ENCODE results near the gene LPP. TPM values are rescaled to one million over a fixed set of nuclear protein-coding genes. Genes with fewer than 3 reads are reported as not detected.

The LPP gene
- total RNA-seq, 1 experiment from 2014 or later = 54.0 TPM

DNA sequence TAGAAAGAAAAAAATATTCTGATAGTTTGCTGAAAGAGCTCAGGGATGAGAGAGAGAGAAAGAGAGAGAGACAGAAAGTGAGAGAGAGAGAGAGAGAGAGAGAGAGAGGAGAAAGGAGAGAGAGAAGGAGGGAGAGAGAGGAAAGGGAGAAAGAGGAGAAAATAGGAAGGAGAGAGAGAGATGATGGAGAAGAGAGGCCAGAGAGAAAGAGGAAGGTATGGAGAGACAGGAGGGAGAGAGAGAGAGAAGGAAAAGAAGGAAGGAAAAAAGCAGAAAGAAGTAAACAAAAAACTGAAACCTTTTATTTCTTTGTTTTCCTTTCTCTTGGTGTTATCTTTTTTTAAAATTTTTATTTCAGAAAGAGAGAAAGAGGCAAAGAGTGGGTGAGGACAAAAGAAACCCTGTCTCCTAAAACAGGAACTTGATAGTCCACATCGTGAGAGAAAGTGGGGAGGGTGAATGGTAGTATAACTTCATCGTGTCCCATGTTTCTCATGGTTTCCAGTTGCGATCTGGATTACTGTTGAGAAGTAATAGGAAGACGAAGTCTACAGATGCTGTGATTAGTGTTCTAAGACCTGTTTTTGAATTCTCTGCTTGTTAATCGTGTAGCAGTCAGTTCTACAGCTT, 279.7 kb downstream of the LPP start:
- Histone ChIP-seq H3K27me3 (ENCODE audit: insufficient read depth, low read length) (no peaks in the 10 kb centered on the region), H3K36me3 (ENCODE audit: control insufficient read depth in 1 of 2, insufficient read depth in 2 of 2, low read length in 2 of 2) (no peaks in the 10 kb centered on the region), H3K9me2 (ENCODE audit: insufficient read depth) (no peaks in the 10 kb centered on the region), H2AFZ (ENCODE audit: low read depth, low read length, poor library complexity, severe bottlenecking) (no peak overlapping the region), H4K20me1 (ENCODE audit: insufficient read depth) (no peaks in the 10 kb centered on the region), H3K9ac (ENCODE audit: low read length) (no peak overlapping the region), H3K4me3 (replicated peaks in 1 of 2; ENCODE audit: low read depth in 1 of 2, low read length in 2 of 2) (no peak overlapping the region), H3K9me3 (ENCODE audit: control insufficient read depth in 1 of 2, insufficient read depth in 1 of 2, low read depth in 1 of 2, low read length in 2 of 2) (no peaks in the 10 kb centered on the region), H3K4me2 (ENCODE audit: low read length) (no peak overlapping the region), H3K4me1 (ENCODE audit: control insufficient read depth in 1 of 2, insufficient read depth in 2 of 2, low read length in 2 of 2) (peaks cover 0 to 3% of the 10 kb centered on the region in 2 experiments; a peak in 1 of 4 replicates), H3K79me2 (ENCODE audit: insufficient read depth, low read length) (no peaks in the 10 kb centered on the region), H3K27ac (ENCODE audit: low read depth, low read length) (no peak overlapping the region)
- POLR2A ChIA-PET = no interaction called here
- no TSS peak for BruUV-seq (replicated peaks)
- no peak for TF ChIP-seq SRF (IDR thresholded peaks at IDR 0.05; ENCODE audit: low read depth)
- TF ChIP-seq, protein P1, sequence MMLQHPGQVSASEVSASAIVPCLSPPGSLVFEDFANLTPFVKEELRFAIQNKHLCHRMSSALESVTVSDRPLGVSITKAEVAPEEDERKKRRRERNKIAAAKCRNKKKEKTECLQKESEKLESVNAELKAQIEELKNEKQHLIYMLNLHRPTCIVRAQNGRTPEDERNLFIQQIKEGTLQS (IDR thresholded peaks at IDR 0.05) = no peak
- no peak for TF ChIP-seq ZFX (IDR thresholded peaks at IDR 0.05)
- no peak for TF ChIP-seq TCF7L2 (IDR thresholded peaks at IDR 0.05; ENCODE audit: borderline replicate concordance, extremely low read depth, insufficient read depth, insufficient read length)
- TF ChIP-seq POLR2AphosphoS5 (IDR thresholded peaks at IDR 0.05; ENCODE audit: low read depth, low read length) = no peak
- no peak for TF ChIP-seq EZH2 (IDR thresholded peaks at IDR 0.05)
- no peak for TF ChIP-seq POLR2A (IDR thresholded peaks at IDR 0.05; ENCODE audit: borderline replicate concordance, extremely low read depth, insufficient read depth, insufficient read length)
- no peak for TF ChIP-seq ELF1 (IDR thresholded peaks at IDR 0.05; ENCODE audit: borderline replicate concordance, low read depth)
- no peak for TF ChIP-seq SP1 (IDR thresholded peaks at IDR 0.05; ENCODE audit: low read depth)
- TF ChIP-seq, protein P2, sequence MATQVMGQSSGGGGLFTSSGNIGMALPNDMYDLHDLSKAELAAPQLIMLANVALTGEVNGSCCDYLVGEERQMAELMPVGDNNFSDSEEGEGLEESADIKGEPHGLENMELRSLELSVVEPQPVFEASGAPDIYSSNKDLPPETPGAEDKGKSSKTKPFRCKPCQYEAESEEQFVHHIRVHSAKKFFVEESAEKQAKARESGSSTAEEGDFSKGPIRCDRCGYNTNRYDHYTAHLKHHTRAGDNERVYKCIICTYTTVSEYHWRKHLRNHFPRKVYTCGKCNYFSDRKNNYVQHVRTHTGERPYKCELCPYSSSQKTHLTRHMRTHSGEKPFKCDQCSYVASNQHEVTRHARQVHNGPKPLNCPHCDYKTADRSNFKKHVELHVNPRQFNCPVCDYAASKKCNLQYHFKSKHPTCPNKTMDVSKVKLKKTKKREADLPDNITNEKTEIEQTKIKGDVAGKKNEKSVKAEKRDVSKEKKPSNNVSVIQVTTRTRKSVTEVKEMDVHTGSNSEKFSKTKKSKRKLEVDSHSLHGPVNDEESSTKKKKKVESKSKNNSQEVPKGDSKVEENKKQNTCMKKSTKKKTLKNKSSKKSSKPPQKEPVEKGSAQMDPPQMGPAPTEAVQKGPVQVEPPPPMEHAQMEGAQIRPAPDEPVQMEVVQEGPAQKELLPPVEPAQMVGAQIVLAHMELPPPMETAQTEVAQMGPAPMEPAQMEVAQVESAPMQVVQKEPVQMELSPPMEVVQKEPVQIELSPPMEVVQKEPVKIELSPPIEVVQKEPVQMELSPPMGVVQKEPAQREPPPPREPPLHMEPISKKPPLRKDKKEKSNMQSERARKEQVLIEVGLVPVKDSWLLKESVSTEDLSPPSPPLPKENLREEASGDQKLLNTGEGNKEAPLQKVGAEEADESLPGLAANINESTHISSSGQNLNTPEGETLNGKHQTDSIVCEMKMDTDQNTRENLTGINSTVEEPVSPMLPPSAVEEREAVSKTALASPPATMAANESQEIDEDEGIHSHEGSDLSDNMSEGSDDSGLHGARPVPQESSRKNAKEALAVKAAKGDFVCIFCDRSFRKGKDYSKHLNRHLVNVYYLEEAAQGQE (IDR thresholded peaks at IDR 0.05; ENCODE audit: low read depth) = no peak
- TF ChIP-seq, protein P3, sequence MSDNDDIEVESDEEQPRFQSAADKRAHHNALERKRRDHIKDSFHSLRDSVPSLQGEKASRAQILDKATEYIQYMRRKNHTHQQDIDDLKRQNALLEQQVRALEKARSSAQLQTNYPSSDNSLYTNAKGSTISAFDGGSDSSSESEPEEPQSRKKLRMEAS (IDR thresholded peaks at IDR 0.05) = no peak
- no peak for TF ChIP-seq YY1 (IDR thresholded peaks at IDR 0.05; ENCODE audit: extremely low read depth, insufficient replicate concordance, low read depth, low read length)
- no peak for TF ChIP-seq EZH2phosphoT487 (IDR thresholded peaks at IDR 0.05; ENCODE audit: borderline replicate concordance)
- no peak for TF ChIP-seq FOSL1 (IDR thresholded peaks at IDR 0.05; ENCODE audit: low read depth)
- TF ChIP-seq, protein P4, sequence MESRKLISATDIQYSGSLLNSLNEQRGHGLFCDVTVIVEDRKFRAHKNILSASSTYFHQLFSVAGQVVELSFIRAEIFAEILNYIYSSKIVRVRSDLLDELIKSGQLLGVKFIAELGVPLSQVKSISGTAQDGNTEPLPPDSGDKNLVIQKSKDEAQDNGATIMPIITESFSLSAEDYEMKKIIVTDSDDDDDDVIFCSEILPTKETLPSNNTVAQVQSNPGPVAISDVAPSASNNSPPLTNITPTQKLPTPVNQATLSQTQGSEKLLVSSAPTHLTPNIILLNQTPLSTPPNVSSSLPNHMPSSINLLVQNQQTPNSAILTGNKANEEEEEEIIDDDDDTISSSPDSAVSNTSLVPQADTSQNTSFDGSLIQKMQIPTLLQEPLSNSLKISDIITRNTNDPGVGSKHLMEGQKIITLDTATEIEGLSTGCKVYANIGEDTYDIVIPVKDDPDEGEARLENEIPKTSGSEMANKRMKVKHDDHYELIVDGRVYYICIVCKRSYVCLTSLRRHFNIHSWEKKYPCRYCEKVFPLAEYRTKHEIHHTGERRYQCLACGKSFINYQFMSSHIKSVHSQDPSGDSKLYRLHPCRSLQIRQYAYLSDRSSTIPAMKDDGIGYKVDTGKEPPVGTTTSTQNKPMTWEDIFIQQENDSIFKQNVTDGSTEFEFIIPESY (IDR thresholded peaks at IDR 0.05; ENCODE audit: extremely low read depth, insufficient replicate concordance, low read length) = no peak
- TF ChIP-seq EGR1 (IDR thresholded peaks at IDR 0.05; ENCODE audit: low read depth) = no peak
- DNase-seq (ENCODE audit: low read depth, low spot score) = no peak
- CTCF ChIA-PET = no interaction called here
- no peak for ATAC-seq
- intact Hi-C loops (cut with micrococcal nuclease) = no loop called here
- RAD21 ChIA-PET (ENCODE audit: low non-redundant PET in 1 of 2, low total read pairs in 2 of 2, uncharacterized antibody in 2 of 2, unreplicated experiment in 2 of 2) = no interaction called here
